ENCODE data around the gene AIFM3.

DNA sequence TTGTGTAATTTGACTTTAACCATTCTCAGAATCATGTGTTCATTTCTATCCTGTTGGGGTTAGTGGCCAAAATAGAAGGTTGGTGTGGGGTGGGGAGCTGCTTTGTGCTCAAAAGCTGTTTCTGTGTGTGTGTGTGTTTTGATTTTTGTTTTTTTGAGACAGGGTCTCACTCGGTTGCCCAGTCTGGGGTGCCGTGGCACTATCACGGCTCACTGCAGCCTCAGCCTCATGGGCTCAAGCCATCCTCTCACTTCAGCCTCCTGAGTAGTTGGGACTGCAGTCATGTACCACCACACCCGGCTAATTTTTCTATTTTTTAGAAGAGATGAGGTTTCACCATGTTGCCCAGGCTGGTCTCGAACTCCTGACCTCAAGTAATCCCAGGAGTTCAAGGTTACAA lies 18.1 kb upstream of the AIFM3 start:
- TF ChIP-seq POLR2AphosphoS5 (IDR thresholded peaks at IDR 0.05; ENCODE audit: low read depth), result no peak
- TF ChIP-seq, protein P1, sequence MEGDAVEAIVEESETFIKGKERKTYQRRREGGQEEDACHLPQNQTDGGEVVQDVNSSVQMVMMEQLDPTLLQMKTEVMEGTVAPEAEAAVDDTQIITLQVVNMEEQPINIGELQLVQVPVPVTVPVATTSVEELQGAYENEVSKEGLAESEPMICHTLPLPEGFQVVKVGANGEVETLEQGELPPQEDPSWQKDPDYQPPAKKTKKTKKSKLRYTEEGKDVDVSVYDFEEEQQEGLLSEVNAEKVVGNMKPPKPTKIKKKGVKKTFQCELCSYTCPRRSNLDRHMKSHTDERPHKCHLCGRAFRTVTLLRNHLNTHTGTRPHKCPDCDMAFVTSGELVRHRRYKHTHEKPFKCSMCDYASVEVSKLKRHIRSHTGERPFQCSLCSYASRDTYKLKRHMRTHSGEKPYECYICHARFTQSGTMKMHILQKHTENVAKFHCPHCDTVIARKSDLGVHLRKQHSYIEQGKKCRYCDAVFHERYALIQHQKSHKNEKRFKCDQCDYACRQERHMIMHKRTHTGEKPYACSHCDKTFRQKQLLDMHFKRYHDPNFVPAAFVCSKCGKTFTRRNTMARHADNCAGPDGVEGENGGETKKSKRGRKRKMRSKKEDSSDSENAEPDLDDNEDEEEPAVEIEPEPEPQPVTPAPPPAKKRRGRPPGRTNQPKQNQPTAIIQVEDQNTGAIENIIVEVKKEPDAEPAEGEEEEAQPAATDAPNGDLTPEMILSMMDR (conservative IDR thresholded peaks at IDR 0.05; ENCODE audit: low read depth in 2 of 2), result no peak
- TF ChIP-seq EZH2 (IDR thresholded peaks at IDR 0.05; ENCODE audit: low read depth, unreplicated experiment), result no peak
- TF ChIP-seq STAT1 (IDR thresholded peaks at IDR 0.05; ENCODE audit: unreplicated experiment), result no peak
- TF ChIP-seq, protein P2, sequence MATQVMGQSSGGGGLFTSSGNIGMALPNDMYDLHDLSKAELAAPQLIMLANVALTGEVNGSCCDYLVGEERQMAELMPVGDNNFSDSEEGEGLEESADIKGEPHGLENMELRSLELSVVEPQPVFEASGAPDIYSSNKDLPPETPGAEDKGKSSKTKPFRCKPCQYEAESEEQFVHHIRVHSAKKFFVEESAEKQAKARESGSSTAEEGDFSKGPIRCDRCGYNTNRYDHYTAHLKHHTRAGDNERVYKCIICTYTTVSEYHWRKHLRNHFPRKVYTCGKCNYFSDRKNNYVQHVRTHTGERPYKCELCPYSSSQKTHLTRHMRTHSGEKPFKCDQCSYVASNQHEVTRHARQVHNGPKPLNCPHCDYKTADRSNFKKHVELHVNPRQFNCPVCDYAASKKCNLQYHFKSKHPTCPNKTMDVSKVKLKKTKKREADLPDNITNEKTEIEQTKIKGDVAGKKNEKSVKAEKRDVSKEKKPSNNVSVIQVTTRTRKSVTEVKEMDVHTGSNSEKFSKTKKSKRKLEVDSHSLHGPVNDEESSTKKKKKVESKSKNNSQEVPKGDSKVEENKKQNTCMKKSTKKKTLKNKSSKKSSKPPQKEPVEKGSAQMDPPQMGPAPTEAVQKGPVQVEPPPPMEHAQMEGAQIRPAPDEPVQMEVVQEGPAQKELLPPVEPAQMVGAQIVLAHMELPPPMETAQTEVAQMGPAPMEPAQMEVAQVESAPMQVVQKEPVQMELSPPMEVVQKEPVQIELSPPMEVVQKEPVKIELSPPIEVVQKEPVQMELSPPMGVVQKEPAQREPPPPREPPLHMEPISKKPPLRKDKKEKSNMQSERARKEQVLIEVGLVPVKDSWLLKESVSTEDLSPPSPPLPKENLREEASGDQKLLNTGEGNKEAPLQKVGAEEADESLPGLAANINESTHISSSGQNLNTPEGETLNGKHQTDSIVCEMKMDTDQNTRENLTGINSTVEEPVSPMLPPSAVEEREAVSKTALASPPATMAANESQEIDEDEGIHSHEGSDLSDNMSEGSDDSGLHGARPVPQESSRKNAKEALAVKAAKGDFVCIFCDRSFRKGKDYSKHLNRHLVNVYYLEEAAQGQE (IDR thresholded peaks at IDR 0.05; ENCODE audit: unreplicated experiment), result no peak
- TF ChIP-seq JUNB (IDR thresholded peaks at IDR 0.05; ENCODE audit: unreplicated experiment), result no peak
- TF ChIP-seq ZNF114 (CRISPR knock-in tag; IDR thresholded peaks at IDR 0.05), result no peak
- no peak for TF ChIP-seq EZH2phosphoT487 (IDR thresholded peaks at IDR 0.05; ENCODE audit: unreplicated experiment)
- TF ChIP-seq, protein P3, sequence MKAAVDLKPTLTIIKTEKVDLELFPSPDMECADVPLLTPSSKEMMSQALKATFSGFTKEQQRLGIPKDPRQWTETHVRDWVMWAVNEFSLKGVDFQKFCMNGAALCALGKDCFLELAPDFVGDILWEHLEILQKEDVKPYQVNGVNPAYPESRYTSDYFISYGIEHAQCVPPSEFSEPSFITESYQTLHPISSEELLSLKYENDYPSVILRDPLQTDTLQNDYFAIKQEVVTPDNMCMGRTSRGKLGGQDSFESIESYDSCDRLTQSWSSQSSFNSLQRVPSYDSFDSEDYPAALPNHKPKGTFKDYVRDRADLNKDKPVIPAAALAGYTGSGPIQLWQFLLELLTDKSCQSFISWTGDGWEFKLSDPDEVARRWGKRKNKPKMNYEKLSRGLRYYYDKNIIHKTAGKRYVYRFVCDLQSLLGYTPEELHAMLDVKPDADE (IDR thresholded peaks at IDR 0.05), result no peak
- no peak for TF ChIP-seq NANOG (IDR thresholded peaks at IDR 0.05; ENCODE audit: borderline replicate concordance)
